Parathyroid adenoma (tissue), 2 donors: Measurements from ENCODE around the gene TMEM144.

Source experiments
- H2AFZ ChIP-seq: fragments of 300-600 bp; sonication (generic); one replicate; pipeline ENCODE4 v1.7.0; 2017; ENCODE audit warnings: antibody characterized with exemption, mild to moderate bottlenecking
- H3K27ac ChIP-seq: fragments of 300-600 bp; sonication (generic); one replicate; pipeline ENCODE4 v1.7.0; 2017
- H3K27me3 ChIP-seq: fragments of 300-600 bp; sonication (generic); one replicate; pipeline ENCODE4 v1.7.0; 2017; ENCODE audit warnings: low read length; ENCODE audit not compliant: control insufficient read depth, insufficient read depth
- H3K36me3 ChIP-seq: fragments of 300-600 bp; sonication (generic); one replicate; pipeline ENCODE4 v1.7.0; 2017; ENCODE audit warnings: low read length; ENCODE audit not compliant: control insufficient read depth, insufficient read depth
- H3K4me1 ChIP-seq: fragments of 300-600 bp; sonication (generic); one replicate; pipeline ENCODE4 v1.7.0; 2017; ENCODE audit warnings: control low read depth
- H3K4me2 ChIP-seq: fragments of 300-600 bp; sonication (generic); one replicate; pipeline ENCODE4 v1.7.0; 2017; ENCODE audit warnings: low read length
- H3K4me3 ChIP-seq: fragments of 300-600 bp; sonication (generic); one replicate; pipeline ENCODE4 v1.7.0; 2017; ENCODE audit warnings: low read depth, low read length
- H3K79me2 ChIP-seq: fragments of 300-600 bp; sonication (generic); one replicate; pipeline ENCODE4 v1.7.0; 2017; ENCODE audit warnings: control low read depth
- H3K9ac ChIP-seq: fragments of 300-600 bp; sonication (generic); one replicate; pipeline ENCODE4 v1.7.0; 2017; ENCODE audit warnings: mild to moderate bottlenecking
- H3K9me3 ChIP-seq: fragments of 300-600 bp; sonication (generic); one replicate; pipeline ENCODE4 v1.7.0; 2017; ENCODE audit warnings: low read length; ENCODE audit not compliant: control insufficient read depth
- CTCF ChIP-seq: fragments of 300-600 bp; sonication (generic); IDR thresholded peaks from one replicate; pipeline ENCODE4 v1.7.0; 2017; ENCODE audit warnings: antibody characterized with exemption, mild to moderate bottlenecking
- donor health status: primary hyperparathyroidism.

TMEM144 gene

GRCh38 chr4:158243071-158243470 is 32.8 kb downstream of the TMEM144 start:
- Histone ChIP-seq H3K27ac (no peak overlapping the region), H3K79me2 (no peaks in the 10 kb centered on the region), H3K9ac (no peak overlapping the region), H3K4me3 (no peak overlapping the region), H3K27me3 (no peaks in the 10 kb centered on the region), H3K4me2 (no peak overlapping the region), H3K36me3 (no peaks in the 10 kb centered on the region), H3K9me3 (no peaks in the 10 kb centered on the region), H2AFZ (no peak overlapping the region), H3K4me1 (no peaks in the 10 kb centered on the region)
- no peak for TF ChIP-seq CTCF

- no peak overlapping the region for H2AFZ ChIP-seq
- TF ChIP-seq CTCF: no peak
- no peak overlapping the region for H3K9ac ChIP-seq
- no peaks in the 10 kb centered on the region for H3K9me3 ChIP-seq
- no peak overlapping the region for H3K4me3 ChIP-seq
- H3K27me3 ChIP-seq: no peaks in the 10 kb centered on the region
- no peaks in the 10 kb centered on the region for H3K79me2 ChIP-seq
- H3K27ac ChIP-seq: no peak overlapping the region
- no peaks in the 10 kb centered on the region for H3K4me1 ChIP-seq
- H3K4me2 ChIP-seq: no peak overlapping the region
- no peaks in the 10 kb centered on the region for H3K36me3 ChIP-seq
These were observed 40.0 kb downstream of the TMEM144 start for GRCh38 chr4:158250321-158250720.

- Histone ChIP-seq H3K4me3 (no peak overlapping the region), H3K4me2 (no peak overlapping the region), H2AFZ (no peak overlapping the region), H3K27ac (no peak overlapping the region), H3K9ac (no peak overlapping the region), H3K36me3 (no peaks in the 10 kb centered on the region), H3K27me3 (no peaks in the 10 kb centered on the region), H3K79me2 (no peaks in the 10 kb centered on the region), H3K4me1 (no peaks in the 10 kb centered on the region), H3K9me3 (no peaks in the 10 kb centered on the region)
- TF ChIP-seq CTCF: peak; percentile 39
These were observed 43.2 kb downstream of the TMEM144 start for GRCh38 chr4:158253350-158253980.

- TF ChIP-seq CTCF: no peak
- Histone ChIP-seq H3K36me3 (no peaks in the 10 kb centered on the region), H3K27me3 (no peaks in the 10 kb centered on the region), H3K4me2 (no peak overlapping the region), H3K9me3 (no peaks in the 10 kb centered on the region), H3K9ac (no peak overlapping the region), H2AFZ (no peak overlapping the region), H3K27ac (no peak overlapping the region), H3K4me1 (no peaks in the 10 kb centered on the region), H3K4me3 (no peak overlapping the region), H3K79me2 (no peaks in the 10 kb centered on the region)
These were observed 44.0 kb downstream of the TMEM144 start for GRCh38 chr4:158254292-158254691.

- Histone ChIP-seq H3K27me3 (no peaks in the 10 kb centered on the region), H3K36me3 (no peaks in the 10 kb centered on the region), H3K9ac (no peak overlapping the region), H2AFZ (peak overlapping the region; percentile 39), H3K27ac (no peak overlapping the region), H3K4me2 (no peak overlapping the region), H3K79me2 (no peaks in the 10 kb centered on the region), H3K9me3 (no peaks in the 10 kb centered on the region), H3K4me1 (no peaks in the 10 kb centered on the region), H3K4me3 (no peak overlapping the region)
- TF ChIP-seq CTCF: peak; percentile 35
These were observed 45.5 kb downstream of the TMEM144 start for GRCh38 chr4:158255727-158256324.
